Caco-2 (cell line): ENCODE results near the gene PIK3C2G. TPM values are rescaled to one million over a fixed set of nuclear protein-coding genes. Genes with fewer than 3 reads are reported as not detected.

ENCODE experiments used
- BruUV-seq: library from RNA; stranded (reverse); fragments of 400-500 nt; replicated peaks from 2 replicates; lab custom pipeline; 2021; lab: Mats Ljungman, UMichigan
- CTCF ChIA-PET: fragments of 300-600 bp; sonication (Branson Sonifier 250); formaldehyde crosslinking; loops from one replicate; lab custom pipeline; 2022; ENCODE audit warnings: antibody characterized with exemption; lab: Charles Lee
- POLR2A ChIA-PET: fragments of 300-600 bp; sonication (Branson Sonifier 250); formaldehyde crosslinking; loops from one replicate; lab custom pipeline; 2022; ENCODE audit warnings: antibody characterized with exemption; lab: Charles Lee
- DNase-seq, 2 experiments: peaks; one replicate each; pipeline versions ENCODE4 v3.0.0 to v3.0.0-alpha.2; 2020 to 2022
- H3K27me3 ChIP-seq: replicated peaks from 2 replicates; pipeline ENCODE4 v1.6.0; 2011; ENCODE audit warnings: low read length; ENCODE audit not compliant: control insufficient read depth, insufficient read depth
- H3K36me3 ChIP-seq: 2 replicates; pipeline ENCODE4 v1.5.1; 2011; ENCODE audit warnings: low read length; ENCODE audit not compliant: control insufficient read depth, insufficient read depth
- H3K4me1 ChIP-seq: fragments of 250-450 bp; sonication (Bioruptor Pico); 2 replicates; pipeline ENCODE4 v1.5.1; 2020; ENCODE audit warnings: mild to moderate bottlenecking
- H3K4me3 ChIP-seq: 2 replicates; pipeline ENCODE4 v1.5.1; 2011; ENCODE audit warnings: low read depth, mild to moderate bottlenecking, control low read depth, low read length
- H3K9me3 ChIP-seq: fragments of 250-450 bp; sonication (Bioruptor Pico); 2 replicates; pipeline ENCODE4 v1.5.1; 2020; ENCODE audit warnings: mild to moderate bottlenecking, moderate library complexity
- H3K27ac Mint-ChIP-seq: one replicate; pipeline ENCODE4 v1.8.0; 2022; ENCODE audit warnings: mixed read lengths; ENCODE audit not compliant: unreplicated experiment
- H3K27me3 Mint-ChIP-seq: one replicate; pipeline ENCODE4 v1.8.0; 2022; ENCODE audit warnings: mixed read lengths; ENCODE audit not compliant: insufficient read depth, unreplicated experiment
- H3K36me3 Mint-ChIP-seq: one replicate; pipeline ENCODE4 v1.8.0; 2022; ENCODE audit warnings: mild to moderate bottlenecking, mixed read lengths; ENCODE audit not compliant: insufficient read depth, unreplicated experiment
- H3K4me1 Mint-ChIP-seq: one replicate; pipeline ENCODE4 v1.8.0; 2022; ENCODE audit warnings: low read depth, mixed read lengths; ENCODE audit not compliant: unreplicated experiment
- H3K4me3 Mint-ChIP-seq: one replicate; pipeline ENCODE4 v1.8.0; 2022; ENCODE audit warnings: mild to moderate bottlenecking, moderate library complexity, mixed read lengths; ENCODE audit not compliant: unreplicated experiment
- H3K9me3 Mint-ChIP-seq: one replicate; pipeline ENCODE4 v1.8.0; 2022; ENCODE audit warnings: mixed read lengths; ENCODE audit not compliant: unreplicated experiment
- intact Hi-C: fragments of 100-400 bp; cut with micrococcal nuclease; formaldehyde crosslinking; loops from one replicate; pipeline ENCODE4 v1.10.0; 2022; ENCODE audit not compliant: unreplicated experiment
- total RNA-seq: library from RNA; stranded (reverse); gene quantifications from 2 replicates; pipeline ENCODE4 v1.2.3, GENCODE V29; 2022
- TF ChIP-seq, protein P1 (sequence below), 2 experiments: fragments of 200-600 bp in 1 of 2; IDR thresholded peaks; 1 replicate in 1 of 2; 2 replicates in 1 of 2; pipeline versions ENCODE4 v1.5.1 to v1.8.0; 2011 to 2022; ENCODE audit warnings: antibody characterized with exemption in 1 of 2, control low read depth in 1 of 2, inconsistent platforms in 1 of 2, low read depth in 1 of 2, low read length in 1 of 2, mild to moderate bottlenecking in 1 of 2, moderate library complexity in 1 of 2; ENCODE audit not compliant: insufficient read depth in 1 of 2, severe bottlenecking in 1 of 2, unreplicated experiment in 1 of 2

Gene PIK3C2G
- total RNA-seq, 1 experiment from 2014 or later: not detected

DNA sequence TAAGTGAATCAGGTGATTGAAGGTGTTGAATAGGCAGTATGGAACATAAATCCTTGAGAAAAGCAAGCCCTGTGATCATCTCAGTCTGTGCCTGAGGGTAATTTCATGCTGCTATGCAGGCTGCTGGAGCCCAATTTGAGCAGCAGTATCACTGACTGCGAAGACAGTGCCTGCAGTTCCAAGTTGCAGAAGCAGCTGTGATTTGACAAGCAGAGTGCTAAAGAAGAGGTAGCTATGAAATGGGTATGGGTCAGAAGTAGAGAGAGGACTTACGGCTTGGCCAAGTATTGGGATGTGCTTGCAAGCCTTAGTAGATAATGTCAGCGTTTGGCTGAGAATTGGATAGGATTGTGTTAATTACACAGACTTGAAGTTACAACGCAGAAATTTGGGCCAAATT lies 22.5 kb downstream of the PIK3C2G start:
- Histone ChIP-seq H3K4me1 (no peaks in the 10 kb centered on the region), H3K36me3 (no peaks in the 10 kb centered on the region), H3K9me3 (no peaks in the 10 kb centered on the region), H3K4me3 (no peak overlapping the region), H3K27me3 (no peaks in the 10 kb centered on the region)
- intact Hi-C loops: no loop called here
- ChIA-PET CTCF (no interaction called here), POLR2A (no interaction called here)
- Mint-ChIP-seq H3K27ac (no peak overlapping the region), H3K27me3 (peaks cover 10% of the 10 kb centered on the region), H3K9me3 (no peaks in the 10 kb centered on the region), H3K36me3 (no peaks in the 10 kb centered on the region), H3K4me1 (no peaks in the 10 kb centered on the region), H3K4me3 (no peak overlapping the region)
- TF ChIP-seq, protein P1, sequence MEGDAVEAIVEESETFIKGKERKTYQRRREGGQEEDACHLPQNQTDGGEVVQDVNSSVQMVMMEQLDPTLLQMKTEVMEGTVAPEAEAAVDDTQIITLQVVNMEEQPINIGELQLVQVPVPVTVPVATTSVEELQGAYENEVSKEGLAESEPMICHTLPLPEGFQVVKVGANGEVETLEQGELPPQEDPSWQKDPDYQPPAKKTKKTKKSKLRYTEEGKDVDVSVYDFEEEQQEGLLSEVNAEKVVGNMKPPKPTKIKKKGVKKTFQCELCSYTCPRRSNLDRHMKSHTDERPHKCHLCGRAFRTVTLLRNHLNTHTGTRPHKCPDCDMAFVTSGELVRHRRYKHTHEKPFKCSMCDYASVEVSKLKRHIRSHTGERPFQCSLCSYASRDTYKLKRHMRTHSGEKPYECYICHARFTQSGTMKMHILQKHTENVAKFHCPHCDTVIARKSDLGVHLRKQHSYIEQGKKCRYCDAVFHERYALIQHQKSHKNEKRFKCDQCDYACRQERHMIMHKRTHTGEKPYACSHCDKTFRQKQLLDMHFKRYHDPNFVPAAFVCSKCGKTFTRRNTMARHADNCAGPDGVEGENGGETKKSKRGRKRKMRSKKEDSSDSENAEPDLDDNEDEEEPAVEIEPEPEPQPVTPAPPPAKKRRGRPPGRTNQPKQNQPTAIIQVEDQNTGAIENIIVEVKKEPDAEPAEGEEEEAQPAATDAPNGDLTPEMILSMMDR (IDR thresholded peaks at IDR 0.05; ENCODE audit: insufficient read depth in 1 of 2, low read depth in 1 of 2, low read length in 1 of 2, severe bottlenecking in 1 of 2, unreplicated experiment in 1 of 2): no peak
- no peak for DNase-seq
- BruUV-seq: no TSS peak

DNA sequence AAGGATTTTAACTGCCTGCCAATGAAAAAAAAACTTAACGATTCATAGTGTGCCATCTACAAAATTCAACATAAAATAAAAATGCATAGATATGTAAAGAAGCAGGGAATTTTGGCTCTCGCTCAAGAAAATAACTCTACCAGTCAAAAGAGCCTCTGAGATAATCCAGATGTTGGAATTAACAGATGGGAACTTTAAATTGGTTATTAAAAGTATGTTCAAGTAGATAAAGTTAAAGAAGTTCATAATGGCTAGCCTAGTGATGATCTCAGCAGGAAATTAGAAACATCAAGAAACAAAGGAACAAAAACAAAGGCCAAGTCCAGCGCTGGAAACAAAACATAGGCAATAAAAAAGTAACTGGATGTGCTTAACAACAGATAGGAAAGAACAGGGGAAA lies 23.1 kb downstream of the PIK3C2G start:
- H3K27ac Mint-ChIP-seq: no peak overlapping the region
- DNase-seq: no peak
- no peaks in the 10 kb centered on the region for H3K36me3 ChIP-seq
- CTCF ChIA-PET: no interaction called here
- BruUV-seq: no TSS peak
- H3K4me3 Mint-ChIP-seq: no peak overlapping the region
- H3K9me3 Mint-ChIP-seq: no peaks in the 10 kb centered on the region
- peaks cover 10% of the 10 kb centered on the region for H3K27me3 Mint-ChIP-seq
- no peaks in the 10 kb centered on the region for H3K36me3 Mint-ChIP-seq
- H3K4me3 ChIP-seq: no peak overlapping the region
- intact Hi-C loops: no loop called here
- no peaks in the 10 kb centered on the region for H3K4me1 ChIP-seq
- no peaks in the 10 kb centered on the region for H3K4me1 Mint-ChIP-seq
- POLR2A ChIA-PET: no interaction called here
- H3K27me3 ChIP-seq: no peaks in the 10 kb centered on the region
- TF ChIP-seq, protein P1 (IDR thresholded peaks at IDR 0.05; ENCODE audit: insufficient read depth in 1 of 2, low read depth in 1 of 2, low read length in 1 of 2, severe bottlenecking in 1 of 2, unreplicated experiment in 1 of 2): no peak
- H3K9me3 ChIP-seq: no peaks in the 10 kb centered on the region

DNA sequence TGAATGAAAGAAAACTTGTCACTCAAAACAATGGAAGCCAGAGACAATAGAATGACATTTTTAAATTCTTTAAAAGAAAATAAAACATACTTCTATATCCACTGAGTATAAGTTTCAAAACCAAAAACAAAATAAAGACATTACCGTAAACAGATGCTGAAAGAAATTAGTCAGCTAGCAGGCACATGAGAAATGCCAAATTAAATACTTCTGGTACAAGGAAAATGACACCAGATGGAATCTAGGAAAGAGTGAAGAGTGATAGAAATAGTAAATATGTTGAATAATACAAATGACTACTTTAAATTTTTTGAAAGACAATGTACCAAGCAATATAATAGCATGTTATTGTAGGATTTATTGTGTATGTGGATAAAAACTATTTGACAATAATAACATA lies 23.8 kb downstream of the PIK3C2G start:
- Mint-ChIP-seq H3K9me3 (no peaks in the 10 kb centered on the region), H3K4me3 (no peak overlapping the region), H3K4me1 (no peaks in the 10 kb centered on the region), H3K36me3 (no peaks in the 10 kb centered on the region), H3K27me3 (peaks cover 10% of the 10 kb centered on the region), H3K27ac (no peak overlapping the region)
- TF ChIP-seq, protein P1 (IDR thresholded peaks at IDR 0.05; ENCODE audit: insufficient read depth in 1 of 2, low read depth in 1 of 2, low read length in 1 of 2, severe bottlenecking in 1 of 2, unreplicated experiment in 1 of 2): no peak
- BruUV-seq: no TSS peak
- no peaks in the 10 kb centered on the region for H3K9me3 ChIP-seq
- H3K27me3 ChIP-seq: no peaks in the 10 kb centered on the region
- H3K4me3 ChIP-seq: no peak overlapping the region
- intact Hi-C loops: no loop called here
- DNase-seq: no peak
- H3K4me1 ChIP-seq: no peaks in the 10 kb centered on the region
- ChIA-PET POLR2A (no interaction called here), CTCF (no interaction called here)
- H3K36me3 ChIP-seq: no peaks in the 10 kb centered on the region
